AG04449 (cell line): ENCODE data around the gene PROZ.

Experiments used
- CTCF ChIA-PET: fragments of 350-600 bp; formaldehyde crosslinking; extraction: SDS; loops from one replicate; lab custom pipeline; 2021; ENCODE audit warnings: antibody characterized with exemption; lab: Yijun Ruan, JAX
- POLR2A ChIA-PET: fragments of 400-600, 350-600 bp; formaldehyde crosslinking; extraction: SDS; loops from one replicate; lab custom pipeline; 2020; ENCODE audit warnings: antibody characterized with exemption, inconsistent platforms; lab: Yijun Ruan, JAX
- DNase-seq: peaks from one replicate; pipeline ENCODE4 v3.0.0-alpha.2; 2010; ENCODE audit warnings: low read depth, low spot score
- H3K4me3 ChIP-seq: 2 replicates; pipeline ENCODE4 v1.5.1; 2011; ENCODE audit warnings: low read depth, mild to moderate bottlenecking, control low read depth, low read length
- TF ChIP-seq, protein P1 (sequence below): IDR thresholded peaks from one replicate; pipeline ENCODE4 v1.5.1; 2011; ENCODE audit warnings: mild to moderate bottlenecking, moderate library complexity, low read length, control low read depth, inconsistent platforms; ENCODE audit not compliant: insufficient read depth; ENCODE audit errors: missing control alignments

The PROZ gene

DNA sequence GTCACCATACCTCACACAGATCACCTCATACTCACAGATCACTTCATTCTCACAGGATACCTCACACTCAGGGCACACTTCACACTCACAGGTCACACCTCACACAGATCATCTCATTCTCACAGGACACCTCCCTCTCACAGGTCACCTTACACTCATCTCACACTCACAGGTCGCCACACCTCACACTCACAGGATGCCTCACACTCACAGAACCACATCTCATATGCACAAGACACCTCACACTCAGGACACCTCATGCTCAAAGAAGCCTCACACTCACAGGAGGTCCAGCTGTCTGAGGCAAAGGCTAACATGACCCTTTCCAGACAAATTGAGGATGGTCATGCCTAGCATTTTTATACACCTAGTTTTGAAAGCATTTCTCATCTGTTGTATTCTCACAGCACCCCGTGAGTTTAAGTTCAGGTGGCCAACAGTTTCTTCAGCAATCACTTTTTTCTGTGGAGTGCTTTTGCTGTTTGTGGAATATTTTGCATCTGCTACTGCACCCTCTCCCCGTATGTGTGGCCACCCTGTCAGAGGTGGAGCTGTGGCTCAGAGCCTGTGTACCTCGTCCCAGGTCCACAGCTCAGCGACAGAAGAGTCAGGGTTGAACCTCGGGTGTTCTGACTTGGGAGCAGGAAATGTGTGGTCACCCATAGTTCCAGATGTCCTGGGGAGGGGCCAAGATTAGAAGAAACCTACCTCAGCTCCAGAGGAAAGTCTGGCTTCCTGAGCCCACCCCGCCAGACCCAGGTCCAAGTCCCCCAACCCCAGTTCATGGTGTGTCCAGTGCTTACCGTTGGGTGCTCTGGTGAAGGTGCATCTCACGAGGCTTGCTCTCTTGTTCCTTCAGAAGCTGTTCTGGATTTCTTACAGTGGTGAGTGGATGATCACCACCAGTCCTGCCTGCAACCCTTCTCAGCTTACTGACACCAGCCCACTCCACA lies 45.3 kb upstream of the PROZ start:
- CTCF ChIA-PET = interaction anchor here (1.0 kb wide), 1 partner anchor 10 kb away, joined by 6 read pairs; the partner anchor contains the start of gene F10
- H3K4me3 ChIP-seq = no peak overlapping the region
- POLR2A ChIA-PET = no interaction called here
- TF ChIP-seq, protein P1, sequence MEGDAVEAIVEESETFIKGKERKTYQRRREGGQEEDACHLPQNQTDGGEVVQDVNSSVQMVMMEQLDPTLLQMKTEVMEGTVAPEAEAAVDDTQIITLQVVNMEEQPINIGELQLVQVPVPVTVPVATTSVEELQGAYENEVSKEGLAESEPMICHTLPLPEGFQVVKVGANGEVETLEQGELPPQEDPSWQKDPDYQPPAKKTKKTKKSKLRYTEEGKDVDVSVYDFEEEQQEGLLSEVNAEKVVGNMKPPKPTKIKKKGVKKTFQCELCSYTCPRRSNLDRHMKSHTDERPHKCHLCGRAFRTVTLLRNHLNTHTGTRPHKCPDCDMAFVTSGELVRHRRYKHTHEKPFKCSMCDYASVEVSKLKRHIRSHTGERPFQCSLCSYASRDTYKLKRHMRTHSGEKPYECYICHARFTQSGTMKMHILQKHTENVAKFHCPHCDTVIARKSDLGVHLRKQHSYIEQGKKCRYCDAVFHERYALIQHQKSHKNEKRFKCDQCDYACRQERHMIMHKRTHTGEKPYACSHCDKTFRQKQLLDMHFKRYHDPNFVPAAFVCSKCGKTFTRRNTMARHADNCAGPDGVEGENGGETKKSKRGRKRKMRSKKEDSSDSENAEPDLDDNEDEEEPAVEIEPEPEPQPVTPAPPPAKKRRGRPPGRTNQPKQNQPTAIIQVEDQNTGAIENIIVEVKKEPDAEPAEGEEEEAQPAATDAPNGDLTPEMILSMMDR = no peak
- DNase-seq = no peak

DNA sequence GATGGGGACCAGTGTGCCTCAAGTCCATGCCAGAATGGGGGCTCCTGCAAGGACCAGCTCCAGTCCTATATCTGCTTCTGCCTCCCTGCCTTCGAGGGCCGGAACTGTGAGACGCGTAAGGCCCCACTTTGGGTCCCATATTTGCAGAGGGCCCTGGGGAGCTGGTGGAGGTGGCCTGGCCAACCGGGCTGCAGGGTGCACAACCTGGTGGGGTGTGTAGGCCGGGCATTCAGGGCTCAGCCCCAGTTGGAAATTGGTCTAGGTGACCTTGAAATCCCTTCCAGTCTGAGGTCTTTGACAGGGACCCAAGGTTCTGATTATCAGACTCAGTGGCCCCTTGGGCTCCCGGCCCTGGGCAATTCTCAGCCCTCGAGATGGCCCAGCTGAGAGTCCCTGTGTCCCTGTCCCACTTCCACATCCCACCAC lies 44.6 kb upstream of the PROZ start:
- ChIA-PET POLR2A (no interaction called here), CTCF (interaction anchor here (1.0 kb wide), 1 partner anchor 9 kb away, joined by 6 read pairs; the partner anchor contains the start of gene F10)
- H3K4me3 ChIP-seq = no peak overlapping the region
- DNase-seq = no peak
- TF ChIP-seq, protein P1 = no peak

DNA sequence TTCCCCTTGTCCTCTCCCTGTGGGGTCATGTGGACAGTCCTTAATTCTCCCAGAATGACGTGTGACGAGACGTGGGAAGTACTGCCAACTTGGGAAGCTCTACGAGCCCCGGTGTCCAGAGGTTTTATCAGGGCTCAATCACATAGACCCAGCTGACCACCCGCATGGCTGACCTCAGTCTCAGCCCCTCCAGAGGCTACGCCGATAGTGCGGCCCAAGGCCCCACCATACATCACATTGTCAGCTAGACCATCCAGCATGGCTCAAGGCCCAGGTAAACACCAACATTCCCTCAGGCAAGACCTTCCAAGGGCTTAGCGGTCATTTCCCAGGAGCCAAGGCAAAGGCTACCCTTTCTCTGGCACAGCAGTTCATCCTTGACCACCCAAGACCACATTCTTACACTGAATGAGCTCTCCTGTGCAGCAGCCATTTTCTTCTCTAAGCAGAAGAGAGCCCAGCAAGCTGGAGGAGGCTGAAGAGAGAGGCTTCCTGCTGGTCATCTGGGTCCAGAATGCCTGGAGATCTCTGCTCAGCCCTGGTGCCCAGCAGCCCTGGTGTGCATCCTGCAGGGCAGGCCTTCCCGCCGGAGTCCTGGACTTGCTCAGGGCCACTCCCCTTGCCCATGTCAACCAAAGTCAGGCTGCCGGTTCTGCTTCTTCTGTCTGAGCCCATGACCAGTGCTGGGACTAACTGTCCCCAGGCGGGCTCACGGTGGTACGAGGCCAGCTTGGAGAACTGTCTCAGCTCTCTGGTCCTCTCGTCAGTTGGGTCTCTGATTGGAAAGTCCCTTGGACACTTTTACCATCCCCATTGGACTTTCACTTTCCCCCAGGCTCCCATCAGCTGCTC lies 43.7 kb upstream of the PROZ start:
- TF ChIP-seq, protein P1 = no peak
- CTCF ChIA-PET = interaction anchor here (1.0 kb wide), 1 partner anchor 8 kb away, joined by 6 read pairs; the partner anchor contains the start of gene F10
- DNase-seq = no peak
- no peak overlapping the region for H3K4me3 ChIP-seq
- POLR2A ChIA-PET = no interaction called here

DNA sequence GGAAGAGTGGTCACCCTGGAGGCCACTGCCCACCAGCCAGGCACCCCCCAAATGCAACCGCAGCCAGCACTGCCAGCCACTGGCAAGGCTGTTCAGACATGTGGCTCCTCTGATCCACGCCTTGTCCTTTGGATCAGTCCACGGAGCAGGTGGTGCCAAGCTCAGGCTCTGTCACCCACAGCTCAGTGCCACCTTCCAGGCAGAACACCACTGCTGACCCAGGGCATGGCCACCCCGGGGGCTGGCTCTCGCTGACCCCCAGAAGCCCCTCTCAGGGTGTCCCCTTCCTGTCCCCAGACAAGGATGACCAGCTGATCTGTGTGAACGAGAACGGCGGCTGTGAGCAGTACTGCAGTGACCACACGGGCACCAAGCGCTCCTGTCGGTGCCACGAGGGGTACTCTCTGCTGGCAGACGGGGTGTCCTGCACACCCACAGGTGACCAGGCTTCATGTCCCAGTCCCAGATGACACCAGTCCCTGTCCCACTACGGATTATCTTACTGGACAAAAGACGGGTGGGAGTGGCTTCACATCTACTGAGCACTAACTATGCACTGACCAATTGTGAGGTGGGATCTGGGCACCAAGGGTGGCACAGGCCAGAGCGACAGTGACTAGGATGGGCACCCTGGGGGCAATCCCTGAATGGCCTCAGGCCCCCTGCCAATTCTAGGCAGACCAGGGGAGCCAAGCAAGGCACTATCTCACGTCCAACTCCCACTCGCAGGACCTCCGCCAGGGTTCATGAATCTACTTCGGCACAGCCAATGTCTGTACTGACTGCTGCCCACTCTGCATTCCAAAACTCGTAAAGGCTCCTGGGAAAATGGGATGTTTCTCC lies 42.9 kb upstream of the PROZ start:
- H3K4me3 ChIP-seq = no peak overlapping the region
- ChIA-PET POLR2A (no interaction called here), CTCF (no interaction called here)
- TF ChIP-seq, protein P1 = no peak
- DNase-seq = no peak

DNA sequence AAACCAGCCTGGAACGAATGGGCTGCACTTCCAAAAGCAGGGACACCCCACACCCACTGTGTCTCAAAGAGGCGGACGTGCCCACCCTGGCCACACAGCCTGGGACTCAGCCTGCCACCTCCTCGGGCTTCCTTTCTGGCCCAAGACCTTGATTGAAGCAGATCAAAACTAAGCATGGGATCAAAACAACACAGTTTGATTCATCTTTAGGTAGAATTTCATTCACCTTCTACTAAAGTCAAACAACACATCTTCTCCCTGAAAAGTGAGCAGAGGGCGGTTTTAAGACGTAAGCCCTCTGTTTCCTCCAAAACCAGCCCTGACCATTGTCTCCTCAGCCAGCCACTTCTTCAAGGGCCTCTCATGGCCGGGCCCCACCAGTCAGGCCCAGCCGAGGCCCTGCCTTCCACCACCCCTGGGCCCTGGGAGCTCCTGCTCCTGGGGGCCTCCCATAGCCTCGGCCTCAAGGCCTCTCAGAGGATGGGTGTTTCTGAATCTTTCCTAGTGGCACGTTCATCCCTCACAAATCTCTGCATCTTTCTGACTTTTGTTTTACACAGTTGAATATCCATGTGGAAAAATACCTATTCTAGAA lies 42.1 kb upstream of the PROZ start:
- POLR2A ChIA-PET = no interaction called here
- no peak overlapping the region for H3K4me3 ChIP-seq
- TF ChIP-seq, protein P1 = no peak
- no peak for DNase-seq
- CTCF ChIA-PET = no interaction called here
